ENCODE data around the gene COX6A1. TPM values are rescaled to one million over a fixed set of nuclear protein-coding genes. Genes with fewer than 3 reads are reported as not detected.

Gene COX6A1
- 572 and 889 TPM in 2 replicates for total RNA-seq

GRCh38 chr12:120437735-120438494 lies at the start of gene COX6A1:
TSS of gene COX6A1 (plus strand) at chr12:120438113. CDS start at chr12:120438127, 14 bp downstream.
- TF ChIP-seq, protein P1, sequence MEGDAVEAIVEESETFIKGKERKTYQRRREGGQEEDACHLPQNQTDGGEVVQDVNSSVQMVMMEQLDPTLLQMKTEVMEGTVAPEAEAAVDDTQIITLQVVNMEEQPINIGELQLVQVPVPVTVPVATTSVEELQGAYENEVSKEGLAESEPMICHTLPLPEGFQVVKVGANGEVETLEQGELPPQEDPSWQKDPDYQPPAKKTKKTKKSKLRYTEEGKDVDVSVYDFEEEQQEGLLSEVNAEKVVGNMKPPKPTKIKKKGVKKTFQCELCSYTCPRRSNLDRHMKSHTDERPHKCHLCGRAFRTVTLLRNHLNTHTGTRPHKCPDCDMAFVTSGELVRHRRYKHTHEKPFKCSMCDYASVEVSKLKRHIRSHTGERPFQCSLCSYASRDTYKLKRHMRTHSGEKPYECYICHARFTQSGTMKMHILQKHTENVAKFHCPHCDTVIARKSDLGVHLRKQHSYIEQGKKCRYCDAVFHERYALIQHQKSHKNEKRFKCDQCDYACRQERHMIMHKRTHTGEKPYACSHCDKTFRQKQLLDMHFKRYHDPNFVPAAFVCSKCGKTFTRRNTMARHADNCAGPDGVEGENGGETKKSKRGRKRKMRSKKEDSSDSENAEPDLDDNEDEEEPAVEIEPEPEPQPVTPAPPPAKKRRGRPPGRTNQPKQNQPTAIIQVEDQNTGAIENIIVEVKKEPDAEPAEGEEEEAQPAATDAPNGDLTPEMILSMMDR (conservative IDR thresholded peaks at IDR 0.05; ENCODE audit: low read depth, low read length), result peak; percentile 6
- H3K4me3 ChIP-seq (ENCODE audit: low read depth, low read length), result peak within 1 kb of the TSS; percentile 92
- peak; percentile 84 for DNase-seq (ENCODE audit: low read depth)

- no peak overlapping the region for H3K4me3 ChIP-seq (ENCODE audit: low read depth, low read length)
- DNase-seq (ENCODE audit: low read depth), result no peak
- TF ChIP-seq, protein P1 (conservative IDR thresholded peaks at IDR 0.05; ENCODE audit: low read depth, low read length), result no peak
These were observed 49.0 kb upstream of the COX6A1 start for GRCh38 chr12:120388691-120389481.

DNA sequence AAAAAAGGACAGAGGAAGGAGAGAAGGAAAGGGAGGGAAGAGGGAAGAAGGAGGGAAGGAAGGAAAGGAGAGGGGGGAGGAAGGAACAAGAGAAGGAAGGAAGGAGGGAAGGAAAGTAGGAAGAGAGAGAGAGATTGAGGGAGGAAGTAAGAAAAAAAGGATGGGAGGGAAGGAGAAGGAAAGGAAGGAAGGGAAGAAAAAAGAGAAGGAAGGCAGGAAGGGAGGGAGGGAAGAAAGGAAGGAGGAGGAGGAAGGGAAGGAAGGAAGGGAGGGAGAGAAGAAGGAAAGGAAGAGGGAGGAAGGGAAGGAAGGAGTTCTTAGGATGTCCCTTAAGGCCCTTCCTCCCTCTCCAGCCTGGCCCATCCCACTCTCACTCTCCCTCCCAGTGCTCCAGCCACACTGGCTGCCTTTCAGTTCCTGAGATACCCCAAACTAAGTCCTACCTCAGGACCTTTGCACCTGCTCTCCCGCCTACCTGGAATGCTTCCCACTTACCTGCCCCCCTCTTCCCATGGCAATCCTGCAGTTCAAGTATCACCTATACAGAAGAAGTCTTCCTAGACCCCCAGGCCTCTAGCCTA lies 47.3 kb upstream of the COX6A1 start:
- TF ChIP-seq, protein P1 (conservative IDR thresholded peaks at IDR 0.05; ENCODE audit: low read depth, low read length), result no peak
- no peak for DNase-seq (ENCODE audit: low read depth)

GRCh38 chr12:120394483-120395367 lies 43.2 kb upstream of the COX6A1 start:
- no peak for DNase-seq (ENCODE audit: low read depth)
- H3K4me3 ChIP-seq (ENCODE audit: low read depth, low read length), result no peak overlapping the region
- TF ChIP-seq, protein P1 (conservative IDR thresholded peaks at IDR 0.05; ENCODE audit: low read depth, low read length), result no peak

More for the DNA sequence above, 47.3 kb upstream of the COX6A1 start:
- no peak overlapping the region for H3K4me3 ChIP-seq (ENCODE audit: low read depth, low read length)

- TF ChIP-seq, protein P1 (conservative IDR thresholded peaks at IDR 0.05; ENCODE audit: low read depth, low read length), result no peak
- H3K4me3 ChIP-seq (ENCODE audit: low read depth, low read length), result no peak overlapping the region
- no peak for DNase-seq (ENCODE audit: low read depth)
These were observed 39.9 kb upstream of the COX6A1 start for GRCh38 chr12:120397824-120398540.

DNA sequence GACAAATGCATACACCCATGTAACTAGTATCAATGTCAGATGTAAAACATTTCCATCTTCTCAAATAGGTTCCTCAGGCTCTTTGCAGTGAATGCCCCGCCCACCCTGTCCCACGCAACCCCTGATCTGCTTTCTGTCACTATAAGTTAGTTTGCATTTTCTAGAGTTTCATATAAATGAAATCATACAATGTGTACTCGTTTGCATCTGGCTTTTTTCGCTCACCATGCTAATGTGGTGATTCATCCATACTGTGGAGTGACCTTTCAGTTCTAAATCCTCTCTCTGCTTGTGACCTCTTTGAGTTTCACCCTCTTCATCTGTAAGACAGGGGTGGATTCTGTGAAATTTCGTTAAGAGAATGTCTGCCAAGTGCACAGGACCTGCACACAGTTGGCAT lies 38.4 kb upstream of the COX6A1 start:
- no peak overlapping the region for H3K4me3 ChIP-seq (ENCODE audit: low read depth, low read length)
- TF ChIP-seq, protein P1 (conservative IDR thresholded peaks at IDR 0.05; ENCODE audit: low read depth, low read length), result no peak
- no peak for DNase-seq (ENCODE audit: low read depth)

Measured in epithelial cell of proximal tubule (primary cell).